OCI-LY7 (cell line): ENCODE data around the gene LTV1.

Experiments
- CTCF ChIP-seq: fragments of 200-600 bp; sonication (generic); conservative IDR thresholded peaks from 2 replicates; pipeline ENCODE4 v1.5.1; 2014; ENCODE audit warnings: mild to moderate bottlenecking, antibody characterized with exemption, low read length, moderate library complexity, mixed read lengths
- EZH2phosphoT487 ChIP-seq: fragments of 200-600 bp; sonication (generic); IDR thresholded peaks from 2 replicates; pipeline ENCODE4 v1.6.1; 2018; ENCODE audit warnings: low read depth, borderline replicate concordance, mild to moderate bottlenecking, mixed run types, antibody characterized with exemption, low read length, moderate library complexity, mixed read lengths

GRCh38 chr6:143822584-143823024 is 20.5 kb upstream of the LTV1 start:
- TF ChIP-seq CTCF: no peak
- no peak for TF ChIP-seq EZH2phosphoT487
